Neural crest cell (in vitro differentiated cells): ENCODE results near the gene KIF5A. TPM values are rescaled to one million over a fixed set of nuclear protein-coding genes. Genes with fewer than 3 reads are reported as not detected.

ENCODE experiments used
- DNase-seq: peaks from one replicate; pipeline ENCODE4 v3.0.0; 2021; ENCODE audit warnings: low read depth, mixed read lengths, low spot score
- H3K27ac Mint-ChIP-seq: one replicate; pipeline ENCODE4 v1.8.0; 2021; ENCODE audit warnings: mild to moderate bottlenecking, mixed read lengths; ENCODE audit not compliant: unreplicated experiment
- H3K27me3 Mint-ChIP-seq: 2 replicates; pipeline ENCODE4 v1.8.0; 2021; ENCODE audit warnings: low read depth, mild to moderate bottlenecking, mixed read lengths
- H3K36me3 Mint-ChIP-seq: 2 replicates; pipeline ENCODE4 v1.8.0; 2021; ENCODE audit warnings: low read depth, mild to moderate bottlenecking, mixed read lengths
- H3K4me1 Mint-ChIP-seq: 2 replicates; pipeline ENCODE4 v1.8.0; 2021; ENCODE audit warnings: mixed read lengths
- H3K4me3 Mint-ChIP-seq: one replicate; pipeline ENCODE4 v1.8.0; 2021; ENCODE audit warnings: mild to moderate bottlenecking, mixed read lengths
- H3K9me3 Mint-ChIP-seq: 2 replicates; pipeline ENCODE4 v1.8.0; 2021; ENCODE audit warnings: mixed read lengths
- total RNA-seq: library from RNA; stranded (reverse); gene quantifications from 2 replicates; pipeline ENCODE4 v1.2.1, GENCODE V29; 2021
- TF ChIP-seq, protein P1 (sequence below): fragments of 200-600 bp; sonication (generic); conservative IDR thresholded peaks from 2 replicates; pipeline ENCODE4 v1.5.0; 2021; ENCODE audit warnings: antibody characterized with exemption, mild to moderate bottlenecking

The KIF5A gene
- total RNA-seq, 1 donor from 2014 or later, result 20.8 TPM

DNA sequence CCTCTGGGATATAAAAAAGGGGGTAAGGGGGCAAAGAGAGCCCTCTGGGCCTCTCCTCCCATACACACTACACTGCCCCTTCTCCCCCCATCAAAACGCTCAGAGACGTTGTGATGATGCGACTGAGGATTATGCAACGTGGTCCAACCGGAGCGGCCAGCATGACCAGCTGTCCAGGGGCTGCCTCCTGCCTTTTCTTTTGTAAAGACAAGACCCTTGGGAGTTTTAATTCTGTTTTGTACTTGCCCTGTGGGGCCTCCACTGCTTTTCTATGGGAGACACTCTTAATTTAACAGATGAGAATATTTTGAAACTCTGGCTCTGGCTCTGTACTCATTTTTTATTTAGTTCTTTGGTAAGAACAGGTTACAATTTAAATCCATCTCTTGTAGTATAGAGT is 20.0 kb upstream of the KIF5A start:
- TF ChIP-seq, protein P1, sequence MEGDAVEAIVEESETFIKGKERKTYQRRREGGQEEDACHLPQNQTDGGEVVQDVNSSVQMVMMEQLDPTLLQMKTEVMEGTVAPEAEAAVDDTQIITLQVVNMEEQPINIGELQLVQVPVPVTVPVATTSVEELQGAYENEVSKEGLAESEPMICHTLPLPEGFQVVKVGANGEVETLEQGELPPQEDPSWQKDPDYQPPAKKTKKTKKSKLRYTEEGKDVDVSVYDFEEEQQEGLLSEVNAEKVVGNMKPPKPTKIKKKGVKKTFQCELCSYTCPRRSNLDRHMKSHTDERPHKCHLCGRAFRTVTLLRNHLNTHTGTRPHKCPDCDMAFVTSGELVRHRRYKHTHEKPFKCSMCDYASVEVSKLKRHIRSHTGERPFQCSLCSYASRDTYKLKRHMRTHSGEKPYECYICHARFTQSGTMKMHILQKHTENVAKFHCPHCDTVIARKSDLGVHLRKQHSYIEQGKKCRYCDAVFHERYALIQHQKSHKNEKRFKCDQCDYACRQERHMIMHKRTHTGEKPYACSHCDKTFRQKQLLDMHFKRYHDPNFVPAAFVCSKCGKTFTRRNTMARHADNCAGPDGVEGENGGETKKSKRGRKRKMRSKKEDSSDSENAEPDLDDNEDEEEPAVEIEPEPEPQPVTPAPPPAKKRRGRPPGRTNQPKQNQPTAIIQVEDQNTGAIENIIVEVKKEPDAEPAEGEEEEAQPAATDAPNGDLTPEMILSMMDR, result no peak
- peak overlapping the region; percentile 57 for H3K4me3 Mint-ChIP-seq
- no peak overlapping the region for H3K27ac Mint-ChIP-seq
- H3K4me1 Mint-ChIP-seq, result peaks cover 3% of the 10 kb centered on the region
- no peak for DNase-seq
- peaks cover 5% of the 10 kb centered on the region for H3K36me3 Mint-ChIP-seq
- no peaks in the 10 kb centered on the region for H3K9me3 Mint-ChIP-seq
- H3K27me3 Mint-ChIP-seq, result no peaks in the 10 kb centered on the region

DNA sequence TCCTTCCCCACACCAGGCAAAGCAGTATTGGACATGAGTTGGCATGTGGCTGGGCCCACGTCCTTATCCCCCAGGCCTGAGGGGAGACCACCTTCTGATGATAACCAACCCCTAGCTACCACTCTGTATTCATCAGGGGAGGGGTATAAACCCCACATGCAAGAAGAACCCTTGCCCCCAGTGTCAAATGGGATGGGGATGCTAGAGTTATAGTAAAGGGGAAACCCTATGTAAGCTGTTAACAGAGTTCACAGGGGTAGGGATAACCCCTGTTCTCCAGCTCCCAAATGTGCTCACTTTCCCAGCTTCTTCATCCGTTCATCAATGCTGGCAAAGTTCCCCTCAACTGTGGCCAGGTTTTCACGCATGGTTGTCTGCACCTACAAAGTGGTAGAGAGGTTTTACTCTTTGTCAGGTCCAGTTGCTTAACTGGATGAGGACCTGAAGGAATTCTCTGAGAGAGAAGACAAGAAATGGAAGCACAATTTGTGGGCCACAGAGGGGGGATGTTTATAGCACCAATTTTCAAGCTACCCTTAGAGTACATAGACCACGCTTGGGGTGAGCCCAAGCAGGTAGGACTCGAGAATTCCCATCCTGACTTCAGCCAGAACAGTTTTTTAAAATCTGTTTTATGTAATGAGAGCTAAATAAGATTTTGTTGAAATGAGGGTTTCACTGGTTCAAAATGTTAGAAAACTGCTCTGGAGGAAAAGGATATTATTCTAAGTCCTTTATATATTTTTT is 19.3 kb upstream of the KIF5A start:
- no peak for DNase-seq
- Mint-ChIP-seq H3K4me1 (no peaks in the 10 kb centered on the region), H3K27ac (no peak overlapping the region), H3K36me3 (peaks cover 11% of the 10 kb centered on the region), H3K4me3 (no peak overlapping the region), H3K9me3 (no peaks in the 10 kb centered on the region), H3K27me3 (no peaks in the 10 kb centered on the region)
- TF ChIP-seq, protein P1, result no peak

DNA sequence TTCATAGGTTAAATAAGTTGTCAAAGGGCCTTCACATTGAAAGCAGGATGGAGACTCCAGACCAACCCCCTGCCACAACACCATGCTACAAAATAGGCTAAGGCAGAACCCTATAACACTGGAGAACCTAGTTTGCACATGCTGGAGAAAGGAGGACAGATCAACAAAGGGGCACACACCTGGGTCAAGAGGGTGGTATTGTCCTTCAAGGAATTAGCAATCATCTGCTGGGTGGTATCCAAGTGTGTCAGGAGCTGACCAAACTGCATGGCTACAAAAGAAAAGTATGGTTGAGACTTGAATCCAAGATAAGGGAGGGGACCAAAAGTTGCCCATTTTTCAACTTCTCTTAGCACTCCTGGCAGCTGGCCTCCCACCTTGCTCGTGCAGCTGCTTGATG is 18.0 kb upstream of the KIF5A start:
- H3K36me3 Mint-ChIP-seq, result peaks cover 12% of the 10 kb centered on the region
- H3K9me3 Mint-ChIP-seq, result no peaks in the 10 kb centered on the region

DNA sequence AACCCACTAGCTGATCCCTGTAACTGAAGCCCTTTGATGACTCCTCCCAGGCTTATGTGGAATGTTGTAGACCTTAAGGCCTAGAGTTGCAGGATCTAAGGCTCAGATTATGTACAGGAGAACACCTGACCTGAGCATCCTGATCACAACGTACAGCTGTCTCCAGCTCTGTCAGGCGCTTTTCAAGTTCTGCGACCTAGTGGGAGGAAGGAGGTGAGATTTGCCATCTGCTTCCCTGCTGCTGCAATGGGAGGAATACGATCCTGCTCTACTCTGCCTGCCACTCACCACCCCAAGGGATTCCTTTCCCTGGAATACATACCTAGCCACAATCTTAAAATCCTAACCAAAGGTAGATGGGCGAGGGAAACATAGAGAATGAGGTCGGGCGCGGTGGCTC is 16.7 kb upstream of the KIF5A start:
- DNase-seq, result no peak

More for the DNA sequence above, 18.0 kb upstream of the KIF5A start:
- TF ChIP-seq, protein P1, result no peak
- DNase-seq, result no peak
- H3K4me1 Mint-ChIP-seq, result no peaks in the 10 kb centered on the region
- H3K4me3 Mint-ChIP-seq, result peak overlapping the region; percentile 6
- no peaks in the 10 kb centered on the region for H3K27me3 Mint-ChIP-seq
- H3K27ac Mint-ChIP-seq, result no peak overlapping the region

DNA sequence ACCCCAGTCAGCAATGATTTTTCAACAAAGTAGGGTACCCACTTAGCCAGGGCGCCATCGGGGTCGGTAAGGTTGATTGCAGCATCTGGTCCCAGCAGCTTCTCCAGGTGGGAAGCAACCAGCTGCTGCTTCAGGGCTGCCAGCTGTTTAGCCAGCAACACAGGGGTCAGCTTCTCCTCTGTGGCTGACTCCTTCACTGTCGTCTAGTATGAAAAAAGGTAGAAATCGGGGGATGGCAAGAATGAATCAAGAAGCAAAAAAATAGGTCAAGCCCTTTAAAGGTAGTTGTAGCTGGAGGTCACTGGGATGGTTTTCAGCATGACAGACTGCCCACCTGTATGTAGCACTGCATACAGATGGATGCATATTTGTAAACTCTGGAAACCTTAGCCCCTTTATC is 15.6 kb upstream of the KIF5A start:
- Mint-ChIP-seq H3K27me3 (no peaks in the 10 kb centered on the region), H3K4me3 (no peak overlapping the region), H3K9me3 (no peaks in the 10 kb centered on the region), H3K27ac (no peak overlapping the region), H3K4me1 (no peaks in the 10 kb centered on the region), H3K36me3 (peaks cover 16% of the 10 kb centered on the region)
- TF ChIP-seq, protein P1, result no peak
- DNase-seq, result no peak

More for the DNA sequence above, 16.7 kb upstream of the KIF5A start:
- no peak overlapping the region for H3K27ac Mint-ChIP-seq
- TF ChIP-seq, protein P1, result no peak
- no peaks in the 10 kb centered on the region for H3K27me3 Mint-ChIP-seq
- H3K9me3 Mint-ChIP-seq, result no peaks in the 10 kb centered on the region
- H3K36me3 Mint-ChIP-seq, result peaks cover 12% of the 10 kb centered on the region
- no peak overlapping the region for H3K4me3 Mint-ChIP-seq
- no peaks in the 10 kb centered on the region for H3K4me1 Mint-ChIP-seq
